ENCODE data around the gene ZNF14. TPM values are rescaled to one million over a fixed set of nuclear protein-coding genes. Genes with fewer than 3 reads are reported as not detected.

Gene ZNF14
- polyA plus RNA-seq = 3.0 and 7.6 TPM in 2 replicates

DNA sequence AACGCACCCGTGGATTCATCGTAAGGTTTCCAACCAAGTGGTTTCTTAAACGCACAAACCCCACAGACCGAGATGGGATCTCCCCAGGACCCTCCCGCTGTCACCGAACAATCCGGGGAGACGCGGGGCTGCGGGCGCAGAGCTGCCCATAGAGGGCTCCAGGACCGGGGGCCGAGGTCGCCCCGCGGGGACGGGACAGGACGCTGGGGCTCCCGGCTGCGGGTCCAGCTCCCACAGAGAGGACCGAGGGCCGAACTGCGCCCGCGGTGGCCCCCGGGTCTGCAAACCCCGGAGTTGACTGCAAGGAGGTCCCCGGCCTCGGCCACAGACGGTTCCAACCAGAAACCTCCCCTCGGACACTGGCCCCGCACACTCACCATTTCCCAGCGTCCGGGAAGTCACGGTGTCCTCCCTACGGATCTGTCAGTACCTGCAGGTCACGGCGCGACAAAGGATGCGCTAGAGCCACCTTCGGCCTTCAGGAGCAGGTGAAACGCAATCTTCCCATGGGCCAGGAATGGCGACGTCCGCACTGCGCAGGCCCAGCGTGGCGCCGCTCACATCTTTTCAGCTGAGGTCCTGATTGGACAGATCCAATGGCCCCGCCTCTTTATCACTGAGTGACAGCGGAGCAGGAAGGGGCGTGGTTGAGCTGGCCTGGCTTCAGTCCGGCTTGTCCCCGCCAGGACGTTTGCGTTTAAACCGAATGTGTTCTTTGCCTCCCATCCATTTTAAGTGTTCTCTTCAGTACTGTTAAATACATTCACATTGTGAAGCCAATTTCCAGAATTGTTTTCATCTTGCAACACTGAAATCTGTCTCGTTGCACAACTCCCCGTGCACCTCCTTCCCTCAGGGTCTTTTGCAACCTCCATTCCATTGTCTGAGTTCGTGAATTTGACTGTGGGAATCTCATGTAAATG, at the start of gene ZNF14:
TSS of gene ZNF14 (minus strand) at position 534 of the 923 bp plus-strand sequence. CDS start at position 380, 154 bp downstream.

GRCh38 chr19:19668230-19669012, 64.5 kb downstream of the ZNF14 start, which contains the start of gene ZNF101:
Gene ZNF101 (plus strand): TSS chr19:19668839. CDS start chr19:19668964, 125 bp downstream.

DNA sequence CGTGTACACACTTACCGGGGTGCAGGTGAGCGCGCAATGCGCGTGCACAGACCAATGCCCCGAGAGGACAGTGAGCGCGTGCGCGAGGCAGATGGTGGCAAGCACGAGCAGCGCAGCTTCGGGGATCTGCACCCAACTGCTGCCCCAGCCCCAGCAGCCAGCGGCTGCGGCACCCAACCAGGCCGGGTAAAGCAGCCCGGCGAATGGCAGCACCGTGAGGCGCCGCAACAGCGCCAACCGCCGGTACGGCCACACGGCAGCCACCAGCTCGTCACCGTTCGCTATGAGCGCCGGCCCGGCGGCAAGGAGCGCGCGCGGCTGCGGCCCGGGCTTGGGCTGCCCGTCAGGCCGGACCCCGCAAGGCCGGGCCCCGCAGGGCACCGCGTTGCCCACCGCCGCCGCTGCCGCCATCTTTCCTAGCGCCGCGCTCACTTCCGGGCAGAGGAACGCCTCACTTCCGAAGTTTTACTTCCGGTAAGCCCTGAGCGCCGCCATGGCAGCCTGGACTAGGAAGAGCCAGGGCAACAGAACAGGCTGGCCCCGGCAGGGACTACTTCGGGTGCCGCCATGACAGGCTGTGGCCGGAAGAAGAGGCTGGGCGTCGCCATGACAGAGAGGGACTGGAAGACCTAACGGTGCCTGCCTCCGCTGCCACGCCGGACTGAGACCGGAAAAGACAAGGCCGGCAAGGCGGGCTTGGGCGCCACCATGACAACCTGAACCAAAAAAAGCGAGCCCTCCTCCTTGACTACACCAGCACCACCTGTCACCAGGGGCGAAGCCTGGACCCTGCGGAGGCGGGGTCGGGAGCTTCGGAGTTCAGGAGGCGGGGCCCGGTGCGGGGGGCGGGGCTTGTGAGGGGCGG, 69.4 kb downstream of the ZNF14 start, which contains the start of gene ATP13A1:
TSS of gene ATP13A1 (minus strand) at position 421 of the 865 bp plus-strand sequence. CDS start at position 411, 10 bp downstream.

Other genes starting within 250 kb of the ZNF14 start
- not detected in 2 replicates for gene TSSK6, start 217.6 kb downstream of the ZNF14 start, polyA plus RNA-seq
- 897 and 952 TPM in 2 replicates for gene NDUFA13, start 216.9 kb downstream of the ZNF14 start, polyA plus RNA-seq
- 5.5 and 14.2 TPM in 2 replicates for gene YJEFN3, start 204.2 kb downstream of the ZNF14 start, polyA plus RNA-seq
- not detected in 2 replicates for gene CILP2, start 194.8 kb downstream of the ZNF14 start, polyA plus RNA-seq
- gene PBX4, start 114.4 kb downstream of the ZNF14 start, polyA plus RNA-seq = not detected in 2 replicates
- gene LPAR2, start 104.9 kb downstream of the ZNF14 start, polyA plus RNA-seq = 0.40 TPM in 1 of 2 replicates, not detected in the other
- 0.09 and 0.11 TPM in 2 replicates for gene GMIP, start 89.5 kb downstream of the ZNF14 start, polyA plus RNA-seq
- gene ATP13A1, start 69.4 kb downstream of the ZNF14 start, polyA plus RNA-seq = 4.0 and 5.4 TPM in 2 replicates
- gene ZNF101, start 64.3 kb downstream of the ZNF14 start, polyA plus RNA-seq = 3.6 and 9.1 TPM in 2 replicates
- 28.5 and 42.8 TPM in 2 replicates for gene ZNF506, start 88.6 kb upstream of the ZNF14 start, polyA plus RNA-seq
- 14.0 and 32.8 TPM in 2 replicates for gene ZNF253, start 132.8 kb upstream of the ZNF14 start, polyA plus RNA-seq
- 2.1 and 8.5 TPM in 2 replicates for gene ZNF93, start 167.8 kb upstream of the ZNF14 start, polyA plus RNA-seq

Data from Purkinje cell (primary cell).